Measurements from ENCODE around the gene AKAP1. TPM values are rescaled to one million over a fixed set of nuclear protein-coding genes. Genes with fewer than 3 reads are reported as not detected.

Gene AKAP1
- total RNA-seq, 1 donor from 2014 or later: 26.4 TPM

- Mint-ChIP-seq H3K9me3 (no peaks in the 10 kb centered on the region), H3K4me3 (no peak overlapping the region), H3K36me3 (peaks cover 11% of the 10 kb centered on the region), H3K4me1 (peaks cover 13% of the 10 kb centered on the region), H3K27me3 (ENCODE audit: low read depth) (no peaks in the 10 kb centered on the region), H3K27ac (peak overlapping the region; percentile 47)
- TF ChIP-seq CTCF (IDR thresholded peaks at IDR 0.05; ENCODE audit: unreplicated experiment): no peak
- DNase-seq (ENCODE audit: low spot score in 2 of 2, unreplicated experiment in 2 of 2): no peak
Observed at GRCh38 chr17:57110579-57111325, 25.7 kb downstream of the AKAP1 start.

- Mint-ChIP-seq H3K27ac (no peak overlapping the region), H3K9me3 (no peaks in the 10 kb centered on the region), H3K4me3 (no peak overlapping the region), H3K27me3 (ENCODE audit: low read depth) (no peaks in the 10 kb centered on the region), H3K4me1 (peaks cover 13% of the 10 kb centered on the region), H3K36me3 (peaks cover 15% of the 10 kb centered on the region)
- DNase-seq (ENCODE audit: low spot score in 2 of 2, unreplicated experiment in 2 of 2): no peak
- TF ChIP-seq CTCF (IDR thresholded peaks at IDR 0.05; ENCODE audit: unreplicated experiment): no peak
Observed at GRCh38 chr17:57111386-57111785, 26.3 kb downstream of the AKAP1 start.

GRCh38 chr17:57113011-57113410, 28.0 kb downstream of the AKAP1 start:
- H3K27ac Mint-ChIP-seq: no peak overlapping the region

GRCh38 chr17:57113656-57114055, 28.6 kb downstream of the AKAP1 start:
- no peak for DNase-seq (ENCODE audit: low spot score in 2 of 2, unreplicated experiment in 2 of 2)
- no peak overlapping the region for H3K27ac Mint-ChIP-seq
- peaks cover 13% of the 10 kb centered on the region for H3K4me1 Mint-ChIP-seq
- no peaks in the 10 kb centered on the region for H3K9me3 Mint-ChIP-seq
- no peaks in the 10 kb centered on the region for H3K27me3 Mint-ChIP-seq (ENCODE audit: low read depth)
- peaks cover 25% of the 10 kb centered on the region for H3K36me3 Mint-ChIP-seq
- TF ChIP-seq CTCF (IDR thresholded peaks at IDR 0.05; ENCODE audit: unreplicated experiment): no peak
- no peak overlapping the region for H3K4me3 Mint-ChIP-seq

More at GRCh38 chr17:57113011-57113410, 28.0 kb downstream of the AKAP1 start:
- Mint-ChIP-seq H3K36me3 (peaks cover 21% of the 10 kb centered on the region), H3K27me3 (ENCODE audit: low read depth) (no peaks in the 10 kb centered on the region), H3K4me3 (no peak overlapping the region), H3K9me3 (no peaks in the 10 kb centered on the region), H3K4me1 (peaks cover 13% of the 10 kb centered on the region)
- TF ChIP-seq CTCF (IDR thresholded peaks at IDR 0.05; ENCODE audit: unreplicated experiment): no peak
- no peak for DNase-seq (ENCODE audit: low spot score in 2 of 2, unreplicated experiment in 2 of 2)

GRCh38 chr17:57114085-57114673, 29.1 kb downstream of the AKAP1 start:
- H3K27me3 Mint-ChIP-seq (ENCODE audit: low read depth): no peaks in the 10 kb centered on the region
- peak; percentile 85 for TF ChIP-seq CTCF (IDR thresholded peaks at IDR 0.05; ENCODE audit: unreplicated experiment)
- H3K27ac Mint-ChIP-seq: no peak overlapping the region
- no peaks in the 10 kb centered on the region for H3K9me3 Mint-ChIP-seq
- peaks cover 30% of the 10 kb centered on the region for H3K36me3 Mint-ChIP-seq
- no peak overlapping the region for H3K4me3 Mint-ChIP-seq
- DNase-seq (ENCODE audit: low spot score in 2 of 2, unreplicated experiment in 2 of 2): peak in 1 of 2 experiments; percentile 69
- H3K4me1 Mint-ChIP-seq: peaks cover 13% of the 10 kb centered on the region
